DMS53 (cell line): Measurements from ENCODE around the gene PLXNB1.

Experiments
- DNase-seq: peaks from one replicate; lab custom pipeline; 2025; lab: John Stamatoyannopoulos, UW

The PLXNB1 gene

GRCh38 chr3:48367201-48367600 is 62.7 kb downstream of the PLXNB1 start:
- peak; percentile 2 for DNase-seq

DNA sequence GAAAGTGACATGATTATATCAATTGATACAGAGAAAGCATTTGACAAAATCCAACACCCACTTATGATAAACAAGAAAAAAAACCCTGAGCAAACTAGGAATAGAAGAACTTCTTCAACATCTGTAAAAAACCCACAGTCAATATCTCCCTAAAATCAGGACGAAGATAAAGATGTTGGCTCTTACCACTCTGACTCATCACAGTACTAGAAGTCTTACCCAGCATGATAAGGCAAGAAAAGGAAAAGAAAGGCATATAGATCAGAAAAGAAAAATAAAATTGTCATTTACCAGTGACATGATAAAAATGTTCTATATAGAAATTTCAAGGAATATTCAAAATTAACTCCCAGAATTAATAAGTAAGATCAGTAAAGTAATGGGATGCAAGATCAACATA is 65.0 kb downstream of the PLXNB1 start:
- DNase-seq = no peak

DNA sequence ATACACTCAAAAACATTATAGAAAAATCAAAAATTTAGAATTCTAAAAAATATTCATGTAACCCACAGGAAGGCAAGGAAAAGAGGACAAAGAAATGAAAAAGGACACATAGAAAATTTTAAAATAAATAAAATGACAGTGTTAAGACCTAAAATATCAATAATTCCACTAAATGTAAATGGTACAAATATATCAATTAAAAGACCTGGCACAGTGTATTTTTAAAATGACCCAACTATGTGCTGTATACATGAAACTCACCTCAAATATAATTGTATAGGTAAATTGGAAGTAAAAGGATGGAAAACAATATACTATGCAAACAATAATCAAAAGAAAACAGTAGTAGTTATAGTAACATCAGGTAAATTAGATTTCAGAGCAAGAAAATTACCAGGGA is 68.0 kb downstream of the PLXNB1 start:
- no peak for DNase-seq

DNA sequence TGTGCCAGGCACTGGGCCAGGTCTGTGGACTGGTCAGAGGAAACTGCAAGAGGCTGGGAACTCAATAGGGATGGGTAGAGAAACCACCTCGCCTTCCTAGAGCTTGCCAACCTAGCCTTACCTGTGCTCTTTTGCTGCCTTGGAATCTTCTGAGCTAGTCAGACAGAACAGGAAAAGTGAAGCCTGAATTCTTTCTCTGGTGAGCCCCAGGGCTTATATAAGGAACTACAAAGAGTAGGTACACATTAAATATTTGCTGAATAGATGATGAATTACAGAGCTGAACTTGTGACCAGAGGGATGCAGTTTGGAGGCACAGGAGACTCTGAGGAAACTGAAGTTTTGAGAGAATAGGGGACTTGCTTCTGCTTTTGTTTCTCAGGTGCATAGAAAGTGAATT is 73.5 kb downstream of the PLXNB1 start:
- no peak for DNase-seq

- DNase-seq = no peak
Measured at GRCh38 chr3:48353987-48354386, 75.9 kb downstream of the PLXNB1 start.
